CD4-positive, alpha-beta T cell (primary cell): ENCODE data around the gene OBP2A. TPM values are rescaled to one million over a fixed set of nuclear protein-coding genes. Genes with fewer than 3 reads are reported as not detected.

Source experiments
- ATAC-seq: fragments of 200-7000 bp; cut with Tn5 transposase; one replicate; pipeline ENCODE4 v1.10.0; 2022; ENCODE audit warnings: mild to moderate bottlenecking; ENCODE audit not compliant: poor library complexity
- CTCF ChIA-PET: fragments of 350-600 bp; sonication (Branson Sonifier 250); formaldehyde crosslinking; loops from one replicate; lab custom pipeline; 2021; ENCODE audit warnings: antibody characterized with exemption, inconsistent platforms; lab: Charles Lee
- POLR2A ChIA-PET: fragments of 350-600 bp; sonication (Branson Sonifier 250); formaldehyde crosslinking; loops from one replicate; lab custom pipeline; 2021; ENCODE audit warnings: antibody characterized with exemption, inconsistent platforms; lab: Charles Lee
- DNase-seq, 14 experiments: peaks; one replicate each; pipeline ENCODE4 v3.0.0-alpha.2; 2013 to 2020; ENCODE audit warnings: mixed read lengths in 2 of 14
- H3K27ac ChIP-seq, 2 donors: one replicate each; pipeline versions ENCODE4 v1.5.1 to v1.7.0; 2013; ENCODE audit warnings: low read length in 2 of 2, low read depth in 1 of 2, mild to moderate bottlenecking in 1 of 2
- H3K27me3 ChIP-seq, 2 experiments: 1 replicate in 1 of 2; 2 replicates in 1 of 2; pipeline versions ENCODE4 v1.6.1 to v1.7.0; 2013; ENCODE audit warnings: low read length in 2 of 2, control low read depth in 1 of 2, mild to moderate bottlenecking in 1 of 2, moderate library complexity in 1 of 2; ENCODE audit not compliant: insufficient read depth in 2 of 2, control insufficient read depth in 1 of 2
- H3K36me3 ChIP-seq: one replicate; pipeline ENCODE4 v1.6.1; 2013; ENCODE audit warnings: low read length, control low read depth; ENCODE audit not compliant: insufficient read depth
- H3K4me1 ChIP-seq: one replicate; pipeline ENCODE4 v1.6.1; 2013; ENCODE audit warnings: low read length, control low read depth; ENCODE audit not compliant: insufficient read depth
- H3K4me3 ChIP-seq: one replicate; pipeline ENCODE4 v1.5.1; 2013; ENCODE audit warnings: mild to moderate bottlenecking, low read length, moderate library complexity
- H3K9me3 ChIP-seq, 2 experiments: 1 replicate in 1 of 2; 2 replicates in 1 of 2; pipeline versions ENCODE4 v1.6.1 to v1.7.0; 2013; ENCODE audit warnings: low read length in 2 of 2, mild to moderate bottlenecking in 2 of 2, control low read depth in 1 of 2, moderate library complexity in 1 of 2; ENCODE audit not compliant: control insufficient read depth in 1 of 2, insufficient read depth in 1 of 2
- H3K27ac Mint-ChIP-seq: one replicate; pipeline ENCODE4 v1.8.0; 2020; ENCODE audit warnings: mixed read lengths
- H3K27me3 Mint-ChIP-seq: one replicate; pipeline ENCODE4 v1.8.0; 2021; ENCODE audit warnings: mixed read lengths
- H3K36me3 Mint-ChIP-seq: one replicate; pipeline ENCODE4 v1.8.0; 2021; ENCODE audit warnings: low read depth, mixed read lengths
- H3K4me1 Mint-ChIP-seq: one replicate; pipeline ENCODE4 v1.8.0; 2021; ENCODE audit warnings: low read depth, mixed read lengths
- H3K4me3 Mint-ChIP-seq: one replicate; pipeline ENCODE4 v1.8.0; 2020; ENCODE audit warnings: mild to moderate bottlenecking, mixed read lengths
- H3K9me3 Mint-ChIP-seq: one replicate; pipeline ENCODE4 v1.8.0; 2020; ENCODE audit warnings: mixed read lengths
- CTCF ChIP-seq: fragments of 200-600 bp; IDR thresholded peaks from one replicate; pipeline ENCODE4 v1.8.0; 2022; ENCODE audit warnings: antibody characterized with exemption, mild to moderate bottlenecking
- intact Hi-C, 2 experiments: fragments of 100-400 bp; cut with DNase I in 1 of 2; cut with micrococcal nuclease in 1 of 2; formaldehyde crosslinking; loops; one replicate each; pipeline versions ENCODE4 v1.15.1 to v1.9.0; 2023 to 2025; cut with DNase I, micrococcal nuclease
- total RNA-seq, 174 experiments: library from RNA in 2 of 174; stranded (reverse) in 2 of 174; gene quantifications; one replicate each; pipeline ENCODE4 v1.2.3 and lab custom pipeline; 2021 to 2026

Gene OBP2A
- total RNA-seq, 2 experiments from 2014 or later = not detected

- no peak overlapping the region for H3K27ac Mint-ChIP-seq
- H3K36me3 Mint-ChIP-seq = no peaks in the 10 kb centered on the region
- ATAC-seq (no peak), DNase-seq (peak in 1 of 14 experiments; percentile 20)
- H3K9me3 Mint-ChIP-seq = no peaks in the 10 kb centered on the region
- H3K4me1 Mint-ChIP-seq = no peaks in the 10 kb centered on the region
- Histone ChIP-seq H3K36me3 (no peaks in the 10 kb centered on the region), H3K4me3 (no peak overlapping the region), H3K27ac (no peak overlapping the region), H3K9me3 (peaks cover 0 to 10% of the 10 kb centered on the region in 2 experiments), H3K27me3 (peaks cover 0 to 5% of the 10 kb centered on the region in 2 experiments), H3K4me1 (no peaks in the 10 kb centered on the region)
- peaks cover 15% of the 10 kb centered on the region for H3K27me3 Mint-ChIP-seq
- CTCF ChIA-PET = no interaction called here
- intact Hi-C loops = no loop called here
- TF ChIP-seq CTCF = no peak
- POLR2A ChIA-PET = no interaction called here
- H3K4me3 Mint-ChIP-seq = no peak overlapping the region
Measured at GRCh38 chr9:135583688-135584011, 37.7 kb downstream of the OBP2A start.

GRCh38 chr9:135584371-135584770 lies 38.4 kb downstream of the OBP2A start:
- no peaks in the 10 kb centered on the region for H3K36me3 ChIP-seq
- Mint-ChIP-seq H3K9me3 (no peaks in the 10 kb centered on the region), H3K36me3 (no peaks in the 10 kb centered on the region), H3K27me3 (peaks cover 15% of the 10 kb centered on the region), H3K4me1 (no peaks in the 10 kb centered on the region), H3K27ac (no peak overlapping the region), H3K4me3 (no peak overlapping the region)
- peaks cover 0 to 10% of the 10 kb centered on the region in 2 experiments for H3K9me3 ChIP-seq
- no peak overlapping the region for H3K27ac ChIP-seq
- H3K4me3 ChIP-seq = no peak overlapping the region
- ChIA-PET CTCF (no interaction called here), POLR2A (no interaction called here)
- no peak for TF ChIP-seq CTCF
- ATAC-seq (no peak), DNase-seq (peak in 1 of 14 experiments; percentile 12)
- intact Hi-C loops = no loop called here
- H3K27me3 ChIP-seq = peaks cover 0 to 5% of the 10 kb centered on the region in 2 experiments
- H3K4me1 ChIP-seq = no peaks in the 10 kb centered on the region

- Mint-ChIP-seq H3K27me3 (peaks cover 18% of the 10 kb centered on the region), H3K36me3 (no peaks in the 10 kb centered on the region), H3K9me3 (no peaks in the 10 kb centered on the region), H3K4me1 (no peaks in the 10 kb centered on the region), H3K4me3 (no peak overlapping the region), H3K27ac (no peak overlapping the region)
- Histone ChIP-seq H3K4me1 (no peaks in the 10 kb centered on the region), H3K4me3 (no peak overlapping the region), H3K9me3 (peaks cover 0 to 10% of the 10 kb centered on the region in 2 experiments), H3K27ac (no peak overlapping the region), H3K36me3 (no peaks in the 10 kb centered on the region), H3K27me3 (peaks cover 0 to 5% of the 10 kb centered on the region in 2 experiments)
- ATAC-seq = no peak
- DNase-seq = peak in 1 of 14 experiments; percentile 21
- ChIA-PET CTCF (no interaction called here), POLR2A (no interaction called here)
- no peak for TF ChIP-seq CTCF
- intact Hi-C loops = no loop called here
Measured at GRCh38 chr9:135584934-135585333, 39.0 kb downstream of the OBP2A start.
